Globus pallidus (tissue), 1 donor: ENCODE measurements around the gene NAALADL1.
"Not testable (repeated sequence)": the region's sequence is repeated elsewhere in the genome, so short reads cannot be mapped to it uniquely, and the experiment has no call there.

ENCODE experiments used
- DNase-seq: peaks from one replicate; pipeline ENCODE4 v3.0.0-alpha.2; 2015; ENCODE audit warnings: low spot score

Gene NAALADL1

GRCh38 chr11:65013888-65014725 lies 44.2 kb downstream of the NAALADL1 start, which contains the start of gene ARL2:
Gene ARL2 (plus strand): TSS chr11:65014160. CDS start chr11:65014208, 48 bp downstream.
- peak; percentile 90 for DNase-seq

- DNase-seq: peak; percentile 86
Observed at GRCh38 chr11:65013130-65013887, 45.0 kb downstream of the NAALADL1 start.

GRCh38 chr11:65008873-65009272 lies 49.5 kb downstream of the NAALADL1 start:
- no peak for DNase-seq

GRCh38 chr11:65008016-65008415 lies 50.3 kb downstream of the NAALADL1 start:
- DNase-seq: no peak

- not testable (repeated sequence) for DNase-seq
Observed at GRCh38 chr11:65003968-65004367, 54.4 kb downstream of the NAALADL1 start.

- DNase-seq: no peak
Observed at GRCh38 chr11:65003282-65003681, 55.1 kb downstream of the NAALADL1 start.

GRCh38 chr11:65002706-65003105 lies 55.6 kb downstream of the NAALADL1 start:
- DNase-seq: no peak

- no peak for DNase-seq
Observed at GRCh38 chr11:64999478-64999877, 58.9 kb downstream of the NAALADL1 start.

- no peak for DNase-seq
Observed at GRCh38 chr11:64998690-64999431, 59.5 kb downstream of the NAALADL1 start.

GRCh38 chr11:64998141-64998540 lies 60.2 kb downstream of the NAALADL1 start:
- DNase-seq: no peak

- DNase-seq: peak; percentile 64
Observed at GRCh38 chr11:64996710-64997380, 61.5 kb downstream of the NAALADL1 start, which contains the start of gene BATF2. Gene BATF2 (minus strand): TSS chr11:64996971. CDS start chr11:64996914, 57 bp downstream.

GRCh38 chr11:64996327-64996709 lies 62.0 kb downstream of the NAALADL1 start:
- DNase-seq: no peak
